HFFc6 (cell line): Measurements from ENCODE around the gene EGFL7. TPM values are rescaled to one million over a fixed set of nuclear protein-coding genes. Genes with fewer than 3 reads are reported as not detected.

Experiments used
- DNase-seq: peaks from one replicate; pipeline ENCODE4 v3.0.0-alpha.2; 2018
- H3K27ac Mint-ChIP-seq: 2 replicates; pipeline ENCODE4 v1.8.0; 2020; ENCODE audit warnings: mild to moderate bottlenecking, mixed read lengths
- H3K27me3 Mint-ChIP-seq: 2 replicates; pipeline ENCODE4 v1.8.0; 2021; ENCODE audit warnings: mild to moderate bottlenecking, moderate library complexity, mixed read lengths; ENCODE audit not compliant: insufficient read depth
- H3K36me3 Mint-ChIP-seq: 2 replicates; pipeline ENCODE4 v1.8.0; 2021; ENCODE audit warnings: low read depth, mixed read lengths
- H3K4me1 Mint-ChIP-seq: 2 replicates; pipeline ENCODE4 v1.8.0; 2020; ENCODE audit warnings: low read depth, mixed read lengths
- H3K4me3 Mint-ChIP-seq: 2 replicates; pipeline ENCODE4 v1.8.0; 2020; ENCODE audit warnings: mild to moderate bottlenecking, moderate library complexity, mixed read lengths
- H3K9me3 Mint-ChIP-seq: 2 replicates; pipeline ENCODE4 v1.8.0; 2020; ENCODE audit warnings: mild to moderate bottlenecking, mixed read lengths
- CTCF ChIP-seq: fragments of 200-600 bp; sonication (generic); IDR thresholded peaks from 2 replicates; pipeline ENCODE4 v1.5.0; 2021; ENCODE audit warnings: antibody characterized with exemption, mild to moderate bottlenecking
- total RNA-seq, 6 experiments: library from RNA; stranded (reverse); fragmentation: NEBNext Ultra II Directional; extraction: Animal tissue kit (Norgen Biotek cat#: 25700); gene quantifications; 2 replicates in 1 of 6; 3 replicates in 5 of 6; pipeline ENCODE4 v1.2.3, GENCODE V29; 2021

EGFL7 gene
- total RNA-seq, 6 experiments from 2014 or later = 3.5 to 6.3 (median 5.6) TPM

GRCh38 chr9:136667940-136668760 is 5.4 kb downstream of the EGFL7 start:
- Mint-ChIP-seq H3K4me1 (no peaks in the 10 kb centered on the region), H3K36me3 (no peaks in the 10 kb centered on the region), H3K9me3 (no peaks in the 10 kb centered on the region), H3K27ac (no peak overlapping the region), H3K27me3 (peaks cover 3% of the 10 kb centered on the region; the same call in 1 of the 2 replicates), H3K4me3 (no peak overlapping the region)
- TF ChIP-seq CTCF = no peak
- DNase-seq = no peak

GRCh38 chr9:136668983-136669790 is 6.5 kb downstream of the EGFL7 start:
- no peak for TF ChIP-seq CTCF
- H3K4me1 Mint-ChIP-seq = no peaks in the 10 kb centered on the region
- H3K4me3 Mint-ChIP-seq = no peak overlapping the region
- no peaks in the 10 kb centered on the region for H3K9me3 Mint-ChIP-seq
- H3K36me3 Mint-ChIP-seq = no peaks in the 10 kb centered on the region
- no peak overlapping the region for H3K27ac Mint-ChIP-seq
- DNase-seq = no peak
- H3K27me3 Mint-ChIP-seq = peaks cover 3% of the 10 kb centered on the region; the same call in 1 of the 2 replicates

- Mint-ChIP-seq H3K4me3 (no peak overlapping the region), H3K27me3 (peaks cover 3% of the 10 kb centered on the region; the same call in 1 of the 2 replicates), H3K4me1 (no peaks in the 10 kb centered on the region), H3K9me3 (no peaks in the 10 kb centered on the region), H3K36me3 (no peaks in the 10 kb centered on the region), H3K27ac (no peak overlapping the region)
- DNase-seq = no peak
- TF ChIP-seq CTCF = no peak
Measured at GRCh38 chr9:136669791-136670464, 7.2 kb downstream of the EGFL7 start.

GRCh38 chr9:136670576-136671253 is 8.0 kb downstream of the EGFL7 start:
- DNase-seq = no peak
- TF ChIP-seq CTCF = no peak
- Mint-ChIP-seq H3K9me3 (no peaks in the 10 kb centered on the region), H3K27ac (no peak overlapping the region), H3K4me1 (no peaks in the 10 kb centered on the region), H3K36me3 (no peaks in the 10 kb centered on the region), H3K27me3 (peaks cover 3% of the 10 kb centered on the region; the same call in 1 of the 2 replicates), H3K4me3 (no peak overlapping the region)

GRCh38 chr9:136671254-136671614 is 8.5 kb downstream of the EGFL7 start:
- H3K27ac Mint-ChIP-seq = no peak overlapping the region
- no peak overlapping the region for H3K4me3 Mint-ChIP-seq

More at GRCh38 chr9:136671254-136671614, 8.5 kb downstream of the EGFL7 start:
- no peaks in the 10 kb centered on the region for H3K4me1 Mint-ChIP-seq
- peaks cover 3% of the 10 kb centered on the region; the same call in 1 of the 2 replicates for H3K27me3 Mint-ChIP-seq
- TF ChIP-seq CTCF = no peak
- DNase-seq = no peak
- H3K36me3 Mint-ChIP-seq = no peaks in the 10 kb centered on the region
- H3K9me3 Mint-ChIP-seq = no peaks in the 10 kb centered on the region
